Mucosa of gallbladder (tissue), 1 donor: ENCODE data around the gene SLC34A1. TPM values are rescaled to one million over a fixed set of nuclear protein-coding genes. Genes with fewer than 3 reads are reported as not detected.
"Not testable (repeated sequence)": the region's sequence is repeated elsewhere in the genome, so short reads cannot be mapped to it uniquely, and the experiment has no call there.

Experiments
- DNase-seq: peaks from one replicate; pipeline ENCODE4 v3.0.0-alpha.2; 2020; ENCODE audit warnings: low spot score
- total RNA-seq: library from RNA; stranded (reverse); gene quantifications from one replicate; pipeline ENCODE4 v1.2.1, GENCODE V29; 2021
- donor health status: DM: no; HTN: no; CAD: no.

Gene SLC34A1
- total RNA-seq, 1 donor from 2014 or later, result 0.06 TPM

DNA sequence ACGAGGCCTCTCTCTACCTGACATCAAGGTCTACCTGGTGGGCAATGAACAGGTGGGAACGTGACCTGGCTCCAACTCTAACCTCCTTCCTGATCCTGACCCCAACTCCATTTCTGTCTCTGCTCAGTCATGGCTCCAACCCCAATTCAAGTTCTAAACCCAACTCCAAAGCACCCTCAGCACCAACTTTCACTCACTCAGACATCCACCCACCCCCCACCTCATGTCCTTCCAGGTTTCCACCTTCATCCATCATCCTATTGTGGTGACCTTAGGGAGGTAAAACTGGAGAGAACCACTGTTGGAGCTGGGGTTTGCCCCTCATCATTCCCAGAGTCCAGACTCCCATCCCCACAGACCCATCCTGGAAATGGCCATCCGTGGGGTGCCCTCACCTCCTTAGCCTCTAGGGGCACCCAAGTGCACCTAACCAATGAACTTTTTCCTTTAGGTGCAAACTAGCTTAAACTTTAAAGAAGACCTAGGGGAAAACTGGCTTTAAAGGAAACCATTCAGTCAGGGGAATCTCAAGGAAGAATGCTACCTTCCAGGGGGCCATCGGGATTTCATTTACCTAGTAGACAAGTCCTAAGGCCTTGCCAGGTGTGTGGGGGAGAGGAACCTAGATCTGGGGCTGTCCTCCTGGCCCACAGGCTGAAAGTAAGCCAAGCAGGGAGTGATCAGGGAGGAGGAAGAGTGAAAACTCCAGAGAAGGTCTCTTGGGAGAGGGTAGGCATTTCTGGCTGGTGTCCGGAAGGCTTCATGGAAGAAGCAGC, 15.2 kb upstream of the SLC34A1 start:
- no peak for DNase-seq

DNA sequence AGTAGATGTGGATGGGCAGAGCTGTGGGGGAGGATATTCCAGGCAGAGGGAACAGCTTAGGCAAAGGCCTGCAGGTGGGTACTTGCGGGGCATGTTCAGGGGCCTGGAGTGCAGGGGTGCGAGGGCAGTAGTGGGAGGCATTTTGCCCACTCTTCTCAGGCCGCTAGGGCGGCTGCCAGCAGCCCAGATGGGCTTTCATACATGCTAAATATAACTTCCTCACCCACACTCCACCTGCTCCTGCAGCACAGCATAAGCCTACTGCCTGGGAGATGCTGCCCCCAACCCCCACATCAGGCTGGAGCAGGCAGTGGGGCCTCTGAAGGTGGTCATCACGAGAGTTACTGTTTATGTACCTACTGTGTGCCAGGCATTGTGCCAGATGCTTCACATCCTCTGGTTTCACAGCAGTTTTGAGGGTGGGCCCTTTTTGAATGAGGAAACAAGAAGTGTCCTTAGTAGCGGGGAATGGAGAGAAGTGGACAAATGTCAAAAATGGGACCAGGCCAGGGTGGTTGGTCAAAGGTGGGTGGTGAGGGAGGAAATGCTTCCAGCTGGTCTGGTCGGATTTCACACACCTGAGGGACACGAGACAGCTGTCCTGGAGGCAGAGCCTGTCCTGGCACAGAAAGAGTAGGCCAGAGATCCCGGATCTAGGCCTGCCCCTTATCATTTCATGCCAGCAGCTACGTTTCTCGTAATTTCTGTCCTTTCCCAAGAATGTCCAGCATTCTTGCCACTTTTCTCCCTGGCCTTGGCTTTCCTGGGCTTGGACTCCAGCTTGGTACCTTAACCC, 14.4 kb upstream of the SLC34A1 start:
- no peak for DNase-seq

DNA sequence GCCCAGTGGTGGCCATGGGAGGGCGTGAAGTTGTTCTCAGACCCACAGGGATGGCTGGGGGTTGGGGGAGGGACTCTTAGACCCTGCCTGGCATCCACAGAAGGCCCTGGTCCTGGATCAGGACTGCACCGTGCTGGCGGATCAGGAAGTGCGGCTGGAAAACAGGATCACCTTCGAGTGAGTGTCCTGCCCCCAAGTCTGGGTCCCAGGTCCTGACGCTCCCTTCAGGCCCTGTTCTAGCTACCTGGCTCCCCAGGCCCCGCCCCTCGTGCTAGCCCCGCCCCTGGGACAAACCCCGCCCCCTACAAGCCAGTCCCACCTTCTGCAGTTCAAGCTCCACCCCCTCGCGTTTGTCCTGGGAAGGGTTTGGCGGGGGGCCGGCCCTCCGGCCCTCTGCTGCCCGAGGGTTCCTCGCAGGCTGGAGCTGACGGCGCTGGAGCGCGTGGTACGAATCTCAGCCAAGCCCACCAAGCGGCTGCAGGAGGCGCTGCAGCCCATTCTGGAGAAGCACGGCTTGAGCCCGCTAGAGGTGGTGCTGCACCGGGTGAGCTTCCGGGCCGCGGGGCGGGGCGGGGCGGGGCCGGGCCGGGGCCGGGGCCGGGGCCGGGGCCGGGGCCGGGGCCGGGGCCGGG, 13.6 kb upstream of the SLC34A1 start:
- peak; percentile 92 for DNase-seq

DNA sequence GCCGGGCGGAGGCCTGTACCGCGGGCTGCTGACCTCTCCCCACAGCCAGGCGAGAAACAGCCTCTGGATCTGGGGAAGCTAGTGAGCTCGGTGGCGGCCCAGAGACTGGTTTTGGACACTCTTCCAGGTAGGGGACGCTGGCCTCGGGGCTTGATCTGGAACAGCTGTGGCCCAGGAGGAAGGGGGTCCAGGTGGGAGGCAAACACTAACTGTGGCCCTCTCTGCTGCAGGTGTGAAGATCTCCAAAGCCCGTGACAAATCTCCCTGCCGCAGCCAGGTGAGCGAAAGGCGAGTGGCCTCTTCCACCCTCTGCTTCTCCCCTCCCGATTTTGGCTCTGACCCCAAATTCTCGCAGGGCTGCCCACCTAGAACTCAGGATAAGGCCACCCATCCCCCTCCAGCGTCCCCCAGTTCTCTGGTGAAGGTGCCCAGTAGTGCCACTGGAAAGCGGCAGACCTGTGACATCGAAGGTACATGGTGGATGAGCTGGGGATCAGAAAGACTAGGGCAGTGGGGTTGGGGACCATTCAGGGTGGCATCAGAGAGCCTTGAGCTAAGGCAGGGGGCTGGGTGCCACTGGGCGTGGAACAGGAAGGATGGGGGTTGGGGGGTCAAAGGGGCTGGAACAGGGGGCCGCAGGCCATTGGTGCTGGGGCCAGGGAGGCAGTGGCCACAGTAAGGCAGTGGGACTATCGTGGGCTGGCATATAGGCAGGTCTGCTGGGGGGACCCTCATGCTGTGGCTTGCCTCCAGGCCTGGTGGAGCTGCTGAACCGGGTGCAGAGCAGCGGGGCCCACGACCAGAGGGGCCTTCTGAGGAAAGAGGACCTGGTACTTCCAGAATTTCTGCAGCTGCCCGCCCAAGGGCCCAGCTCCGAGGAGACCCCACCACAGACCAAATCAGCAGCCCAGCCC, 12.9 kb upstream of the SLC34A1 start:
- DNase-seq, result no peak

DNA sequence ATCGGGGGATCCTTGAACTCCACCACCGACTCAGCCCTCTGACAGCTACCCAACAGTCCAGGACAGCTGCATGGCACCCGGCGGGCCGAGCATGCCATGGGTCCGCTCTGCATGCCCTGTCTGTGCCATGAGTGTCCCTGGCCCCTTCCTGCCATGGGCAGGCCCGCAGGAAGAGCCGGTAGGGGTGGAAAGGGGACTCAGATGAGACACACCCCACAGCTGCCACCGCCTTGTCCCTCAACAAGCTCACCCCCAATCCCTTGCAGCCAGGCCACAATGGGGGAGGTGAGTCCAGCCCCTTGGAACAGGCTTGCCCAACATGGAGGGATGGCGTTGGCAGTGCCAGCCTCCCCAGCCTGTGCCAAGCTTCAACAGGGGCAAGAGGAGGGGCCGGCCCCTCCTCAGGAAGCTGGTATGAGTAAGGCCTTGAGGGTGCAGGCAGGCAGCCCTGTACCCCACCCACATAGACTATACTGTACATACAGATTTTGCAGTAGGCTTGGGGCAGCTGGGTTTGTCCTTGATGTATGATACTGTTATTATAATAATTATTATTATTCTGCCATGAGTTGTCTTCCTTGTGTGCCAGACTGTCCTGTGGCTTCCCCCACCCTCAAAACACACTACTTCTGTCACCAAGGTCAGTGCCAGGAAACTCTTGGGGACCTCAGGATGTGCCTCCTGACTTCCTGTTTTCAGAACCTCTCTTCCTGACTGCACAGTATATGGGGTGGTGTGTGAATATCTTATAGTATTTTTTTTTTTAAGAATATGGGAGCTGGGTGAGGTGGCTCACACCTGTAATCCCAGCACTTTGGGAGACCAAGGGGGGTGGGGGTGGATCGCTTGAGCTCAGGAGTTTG, 12.0 kb upstream of the SLC34A1 start:
- no peak for DNase-seq

DNA sequence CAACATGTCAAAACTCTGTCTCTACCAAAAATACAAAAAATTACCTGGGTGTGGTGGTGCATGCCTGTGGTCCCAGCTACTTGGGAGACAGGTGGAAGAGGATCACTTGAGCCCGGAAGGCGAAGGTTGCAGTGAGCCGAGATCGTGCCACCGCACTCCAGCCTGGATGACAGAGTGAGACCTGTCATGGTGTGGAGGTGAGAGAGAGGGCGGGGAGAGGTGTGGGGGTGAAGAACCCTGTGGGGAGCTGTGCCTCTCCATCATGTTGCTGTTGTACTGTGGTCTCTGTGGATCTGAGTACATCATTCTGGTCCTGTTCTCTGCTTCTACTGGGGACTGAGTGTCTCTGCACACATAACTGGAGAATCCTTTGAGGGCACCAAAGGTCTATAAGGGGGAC, 11.3 kb upstream of the SLC34A1 start:
- no peak for DNase-seq

DNA sequence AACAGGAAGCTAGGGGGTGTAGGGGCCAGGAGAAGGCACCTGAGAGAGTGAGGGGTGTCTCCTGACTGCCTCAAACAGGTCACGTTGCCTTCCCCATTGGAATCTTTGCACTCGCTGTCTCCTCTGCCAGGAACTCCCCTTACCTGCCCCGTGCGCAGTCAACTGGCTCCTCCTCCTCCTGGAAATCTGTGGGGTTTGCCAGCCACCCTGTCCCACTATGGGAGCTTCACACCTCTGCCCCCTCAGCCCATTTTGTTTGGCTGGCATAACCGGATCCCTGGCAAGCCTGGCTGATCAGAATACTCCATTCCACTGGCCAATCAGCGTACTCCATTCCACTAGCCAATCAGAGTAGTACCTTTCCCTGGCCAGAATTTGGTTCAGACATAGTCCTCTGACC, 10.4 kb upstream of the SLC34A1 start:
- DNase-seq, result no peak

DNA sequence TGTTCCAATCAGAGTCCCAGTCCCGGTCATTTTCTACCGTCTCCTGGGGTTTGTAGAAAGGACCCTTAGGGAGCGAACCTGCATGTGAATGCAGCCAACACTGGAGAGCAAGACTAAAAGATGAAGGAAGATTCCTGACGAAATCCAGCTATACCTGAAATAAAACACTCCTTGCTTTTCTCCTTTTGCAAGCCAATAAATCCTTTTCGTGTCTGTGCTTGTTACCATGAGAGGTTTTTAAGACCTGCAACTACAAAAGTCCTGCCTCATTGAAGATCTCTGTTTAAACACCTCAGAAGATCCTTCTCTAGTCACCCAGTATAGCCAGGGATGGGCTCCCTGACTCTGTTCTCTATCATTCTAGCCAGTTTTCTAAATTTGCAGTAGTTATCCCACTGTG, 10.0 kb upstream of the SLC34A1 start:
- DNase-seq, result no peak

DNA sequence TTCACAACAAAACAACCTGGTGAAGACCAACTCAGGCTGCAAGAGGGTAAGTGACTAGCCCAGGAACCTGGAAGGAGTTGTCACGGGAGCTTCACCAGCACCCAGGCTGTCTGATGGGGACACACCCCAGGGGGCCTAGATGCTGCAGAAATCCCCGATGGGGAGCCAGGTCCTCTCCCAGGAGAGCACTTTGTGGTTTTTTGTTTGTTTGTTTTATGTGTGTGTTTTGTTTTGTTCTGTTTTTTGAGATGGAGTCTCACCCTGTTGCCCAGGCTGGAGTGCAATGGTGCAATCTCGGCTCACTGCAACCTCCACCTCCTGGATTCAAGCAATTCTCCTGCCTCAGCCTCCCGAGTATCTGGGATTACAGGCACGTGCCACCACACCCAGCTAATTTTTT, 8.7 kb upstream of the SLC34A1 start:
- not testable (repeated sequence) for DNase-seq

DNA sequence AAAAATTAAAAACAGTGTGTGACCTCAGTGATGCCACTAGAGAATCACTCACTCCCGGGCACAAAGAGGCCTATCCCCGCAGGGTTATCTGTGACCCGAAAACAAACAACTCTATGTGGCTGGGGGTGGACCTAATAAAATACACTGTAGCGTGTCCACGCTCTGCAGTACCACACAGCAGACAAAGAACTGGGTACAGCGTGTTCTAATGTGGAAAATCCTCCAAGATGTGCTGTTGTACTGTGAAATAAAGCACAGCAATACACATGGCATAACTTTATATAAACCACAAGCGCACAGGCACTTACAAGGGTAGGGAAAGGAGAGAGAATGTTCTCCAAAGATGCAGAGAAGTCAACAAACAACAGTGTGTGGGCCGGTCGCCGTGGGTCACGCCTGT, 8.1 kb upstream of the SLC34A1 start:
- DNase-seq, result no peak

DNA sequence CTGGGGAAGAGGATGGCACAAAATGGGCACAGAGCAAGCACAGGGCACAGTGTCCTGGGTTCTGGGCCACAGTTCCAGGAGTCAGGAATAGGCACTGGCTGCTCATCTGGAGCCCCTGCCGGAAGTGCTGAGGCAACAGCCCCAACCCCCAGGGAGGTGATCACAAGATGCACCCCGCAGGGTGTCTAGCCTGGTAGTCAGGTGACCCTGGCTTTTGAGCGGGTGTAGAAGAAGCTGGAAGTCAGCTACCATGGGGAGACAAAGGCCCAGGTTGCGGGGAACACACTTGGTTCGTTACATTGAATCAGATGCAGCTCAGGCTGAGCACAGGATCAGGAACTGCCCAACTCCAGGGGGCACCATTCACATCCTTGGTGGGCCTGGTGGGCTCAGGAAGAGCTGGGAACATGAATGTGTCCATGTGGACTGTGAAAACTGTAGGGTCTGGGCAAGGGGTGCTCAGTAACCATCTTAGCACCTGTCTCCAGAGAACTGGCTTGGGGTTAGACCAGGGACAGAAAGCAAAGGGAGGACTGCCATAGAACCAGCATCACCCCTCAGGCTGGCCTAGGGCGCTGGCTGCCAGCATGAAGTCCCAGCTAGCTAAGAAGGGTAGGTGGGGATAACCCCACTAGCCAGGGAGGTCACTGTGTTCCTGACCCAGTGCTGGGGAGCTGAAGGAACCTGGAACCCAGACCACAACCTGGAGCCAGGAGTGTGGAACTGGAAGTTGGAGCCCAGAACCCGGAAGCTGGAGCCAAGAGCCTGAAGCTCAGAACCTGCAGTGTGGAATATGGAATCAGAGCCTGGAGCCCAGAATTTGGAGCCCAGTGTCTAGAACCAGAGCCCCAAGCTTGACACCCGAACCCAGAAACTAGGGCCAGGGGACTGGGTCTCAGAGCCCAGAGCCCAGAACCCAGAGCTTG, 6.1 kb upstream of the SLC34A1 start:
- no peak for DNase-seq

DNA sequence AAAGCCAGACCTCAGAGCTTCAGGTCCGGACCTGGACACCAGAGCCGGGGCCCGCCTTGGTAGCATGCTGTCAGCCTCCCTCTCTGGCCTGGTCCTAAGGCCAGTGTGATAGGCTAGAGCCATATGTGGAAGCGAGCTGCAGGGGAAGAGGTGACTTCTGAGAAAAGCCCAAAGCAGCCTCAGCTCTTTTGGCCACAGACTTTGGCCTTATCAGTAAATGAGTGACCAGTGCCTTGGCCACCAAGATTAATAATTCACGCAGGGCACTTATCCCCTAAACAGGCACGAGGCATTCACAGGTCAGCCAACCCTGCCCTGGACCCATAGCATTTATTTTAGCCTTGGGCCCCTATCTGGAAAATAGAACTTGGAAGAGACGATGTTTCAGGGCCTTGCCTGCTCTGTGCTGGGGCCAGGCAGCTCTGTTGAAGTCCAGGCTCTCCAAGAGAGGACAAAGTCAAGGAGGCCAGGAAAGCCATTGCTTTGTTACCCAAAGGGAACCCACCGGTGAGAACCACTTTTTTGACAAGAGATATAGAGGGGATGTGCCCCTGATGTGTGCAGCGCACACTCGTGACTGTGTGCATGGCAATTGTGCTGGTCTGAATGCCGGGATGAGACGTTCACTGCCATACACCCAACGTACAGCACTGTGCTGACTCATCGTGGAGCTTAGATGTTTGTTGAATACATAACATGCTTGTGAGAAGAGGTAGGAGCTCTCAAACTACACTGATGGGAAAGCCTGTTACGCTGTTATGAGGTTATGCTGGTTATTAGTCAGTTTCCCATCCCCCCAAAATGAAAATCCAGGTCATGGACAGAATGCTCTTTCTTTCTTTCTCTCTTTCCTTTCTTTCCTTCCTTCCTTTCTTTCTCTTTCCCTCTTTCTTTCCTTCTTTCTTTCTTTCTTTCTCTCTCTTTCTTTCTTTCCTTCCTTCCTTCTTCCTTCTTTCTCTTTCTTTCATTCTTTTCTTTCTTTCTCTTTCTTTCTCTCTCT, 5.0 kb upstream of the SLC34A1 start:
- peak; percentile 54 for DNase-seq

DNA sequence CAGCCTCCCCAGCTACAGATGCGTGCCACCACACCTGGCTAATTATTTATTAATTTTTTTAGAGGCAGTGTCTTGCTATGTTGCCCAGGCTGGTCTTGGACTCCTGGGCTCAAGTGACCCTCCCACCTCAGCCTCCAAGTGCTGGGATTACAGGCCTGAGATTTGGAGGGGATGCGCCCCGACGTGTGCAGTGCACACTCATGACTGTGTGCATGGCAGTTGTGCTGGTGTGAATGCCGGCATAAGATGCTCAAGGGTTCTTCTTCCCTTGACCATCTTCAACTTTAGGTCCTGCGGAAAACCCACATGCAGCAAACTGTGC, 3.5 kb upstream of the SLC34A1 start:
- no peak for DNase-seq

DNA sequence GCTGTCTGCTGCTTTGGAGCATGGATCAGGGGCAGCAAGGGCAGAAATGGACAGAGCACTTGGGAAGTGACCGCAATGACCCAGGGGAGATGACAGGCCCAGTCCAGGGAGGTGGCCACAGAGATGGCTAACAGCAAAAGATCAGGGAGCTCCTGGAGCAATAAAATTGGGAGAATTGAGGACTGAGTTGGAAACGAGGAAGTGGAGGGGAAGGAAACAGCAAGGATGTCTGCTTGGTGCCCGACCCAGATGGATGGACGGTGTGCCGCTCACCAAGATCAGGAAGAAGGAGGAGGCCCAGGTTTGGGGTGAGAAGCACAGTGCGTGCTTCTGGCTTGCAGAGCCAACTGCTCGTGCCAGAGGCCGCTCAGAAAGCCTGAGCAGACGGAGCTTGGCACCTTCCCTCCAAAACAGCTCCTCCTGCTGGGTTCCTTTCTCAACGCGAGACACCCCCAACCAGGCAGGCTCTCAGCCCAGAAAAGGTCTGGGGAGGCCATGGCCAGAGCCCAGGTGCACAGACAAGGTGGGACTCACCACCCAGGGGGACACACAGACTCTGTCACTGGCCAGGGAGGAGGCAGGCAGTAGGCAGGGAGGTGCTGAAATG, 1.7 kb upstream of the SLC34A1 start:
- DNase-seq, result no peak

DNA sequence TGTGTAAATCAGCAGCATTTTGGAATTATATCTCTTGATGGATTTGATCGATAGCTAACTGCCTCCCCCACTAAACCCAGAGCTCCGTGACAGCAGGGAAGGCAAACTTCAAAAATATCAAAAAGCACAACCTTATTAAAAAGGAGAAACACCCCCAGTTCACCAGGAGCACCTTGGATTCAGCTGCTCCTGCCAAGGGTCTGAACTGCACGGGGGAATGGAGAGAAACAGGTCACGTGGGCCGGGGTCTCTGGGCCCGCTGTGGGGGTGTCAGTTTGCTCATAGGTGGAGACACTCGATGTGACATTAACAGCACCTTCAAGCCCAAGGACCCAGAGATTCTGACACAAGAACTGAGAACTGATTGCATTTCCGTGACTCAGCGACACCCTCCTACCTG, 1.1 kb upstream of the SLC34A1 start:
- DNase-seq, result no peak

DNA sequence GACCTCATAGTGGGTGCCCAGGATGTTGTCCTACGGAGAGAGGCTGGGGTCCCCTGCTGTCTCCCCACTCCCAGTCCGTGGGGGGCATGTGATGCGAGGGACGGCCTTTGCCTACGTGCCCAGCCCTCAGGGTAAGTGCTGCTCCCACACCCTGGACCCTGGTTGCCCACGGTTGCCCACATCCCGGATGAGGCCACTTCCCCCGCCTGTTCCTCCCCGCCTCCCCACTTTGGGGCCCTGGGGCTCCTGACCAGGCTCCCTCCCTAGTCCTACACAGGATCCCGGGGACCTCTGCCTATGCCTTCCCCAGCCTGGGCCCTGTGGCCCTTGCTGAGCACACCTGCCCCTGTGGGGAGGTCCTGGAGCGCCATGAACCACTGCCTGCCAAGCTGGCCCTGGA, 1.5 kb downstream of the SLC34A1 start:
- DNase-seq, result no peak

DNA sequence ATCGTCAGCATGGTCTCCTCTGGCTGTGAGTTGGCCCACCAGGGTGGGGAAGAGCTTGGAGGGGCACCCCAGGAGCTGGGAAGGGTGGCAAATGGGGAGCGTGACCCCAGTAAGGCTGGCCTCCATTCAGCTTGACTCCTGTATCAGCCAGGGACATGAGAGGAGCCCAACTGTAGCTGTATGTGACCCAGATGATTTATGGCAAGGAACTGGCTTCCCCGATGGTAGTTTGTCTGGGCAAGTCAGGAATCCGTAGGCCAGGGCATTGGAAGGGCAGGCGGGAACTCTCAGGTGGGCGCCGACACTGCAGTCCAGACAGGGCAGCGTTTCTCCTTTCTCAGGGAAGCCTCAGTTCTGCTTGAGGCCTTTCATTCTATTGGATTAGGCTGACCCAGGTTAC, 2.3 kb downstream of the SLC34A1 start:
- no peak for DNase-seq

DNA sequence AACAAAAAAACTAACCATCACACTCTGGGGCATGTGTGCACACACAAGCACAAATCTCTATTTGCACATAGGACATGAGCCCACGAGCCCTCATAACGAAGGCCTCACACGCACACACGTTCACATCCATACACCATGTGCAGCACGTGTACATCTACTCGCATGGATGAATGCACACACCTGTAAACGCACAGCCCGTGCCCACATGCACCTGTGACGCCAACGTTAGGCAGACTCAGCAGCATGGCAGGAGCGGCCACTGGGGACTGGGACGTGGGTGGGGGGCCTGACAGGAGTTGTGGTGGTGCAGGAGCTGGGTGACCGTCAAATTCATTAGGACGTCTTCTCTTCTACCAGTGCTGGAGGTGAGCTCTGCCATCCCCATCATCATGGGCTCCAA, 3.2 kb downstream of the SLC34A1 start:
- DNase-seq, result no peak
